GM12875 (cell line): ENCODE results near the gene RABGEF1.
"Not testable (repeated sequence)": the region's sequence is repeated elsewhere in the genome, so short reads cannot be mapped to it uniquely, and the experiment has no call there.

Source experiments
- H3K4me3 ChIP-seq: one replicate; pipeline ENCODE4 v1.5.1; 2011; ENCODE audit warnings: low read depth, low read length, control low read depth
- CTCF ChIP-seq: IDR thresholded peaks from 2 replicates; pipeline ENCODE4 v1.5.1; 2011; ENCODE audit warnings: low read depth, mild to moderate bottlenecking, control low read depth, inconsistent platforms, low read length, moderate library complexity, borderline replicate concordance; ENCODE audit not compliant: insufficient read depth

Gene RABGEF1

GRCh38 chr7:66756889-66757288 lies 16.4 kb downstream of the RABGEF1 start:
- H3K4me3 ChIP-seq = no peak overlapping the region
- TF ChIP-seq CTCF = no peak

- no peak for TF ChIP-seq CTCF
- H3K4me3 ChIP-seq = no peak overlapping the region
These were observed 17.4 kb downstream of the RABGEF1 start for GRCh38 chr7:66757939-66758338.

GRCh38 chr7:66758950-66759628 lies 18.6 kb downstream of the RABGEF1 start:
- no peak for TF ChIP-seq CTCF
- no peak overlapping the region for H3K4me3 ChIP-seq

- not testable (repeated sequence) for H3K4me3 ChIP-seq
These were observed 22.6 kb downstream of the RABGEF1 start for GRCh38 chr7:66763183-66763582.

GRCh38 chr7:66763633-66764355 lies 23.3 kb downstream of the RABGEF1 start:
- H3K4me3 ChIP-seq = not testable (repeated sequence)

GRCh38 chr7:66764905-66765304 lies 24.4 kb downstream of the RABGEF1 start:
- not testable (repeated sequence) for H3K4me3 ChIP-seq

- H3K4me3 ChIP-seq = not testable (repeated sequence)
These were observed 24.9 kb downstream of the RABGEF1 start for GRCh38 chr7:66765322-66766025.

GRCh38 chr7:66766041-66766440 lies 25.5 kb downstream of the RABGEF1 start:
- H3K4me3 ChIP-seq = no peak overlapping the region
- TF ChIP-seq CTCF = no peak

- not testable (repeated sequence) for H3K4me3 ChIP-seq
These were observed 27.0 kb downstream of the RABGEF1 start for GRCh38 chr7:66767486-66767885.
